CD4-positive, alpha-beta memory T cell (primary cell): ENCODE measurements around the gene NR3C1. TPM values are rescaled to one million over a fixed set of nuclear protein-coding genes. Genes with fewer than 3 reads are reported as not detected.

ENCODE experiments used
- CTCF ChIA-PET: fragments of 350-600 bp; sonication (Branson Sonifier 250); formaldehyde crosslinking; loops from one replicate; lab custom pipeline; 2021; ENCODE audit warnings: inconsistent platforms; ENCODE audit not compliant: partially characterized antibody; lab: Charles Lee
- POLR2A ChIA-PET: fragments of 350-600 bp; sonication (Branson Sonifier 250); formaldehyde crosslinking; loops from one replicate; lab custom pipeline; 2021; ENCODE audit not compliant: partially characterized antibody; lab: Charles Lee
- DNase-seq, 5 donors: peaks; one replicate each; pipeline versions ENCODE4 v3.0.0 to v3.0.0-alpha.2; 2020 to 2022; ENCODE audit warnings: mixed read lengths in 1 of 5
- H3K27ac ChIP-seq: one replicate; pipeline ENCODE4 v1.7.0; 2013; ENCODE audit warnings: low read depth, low read length
- H3K27me3 ChIP-seq: 2 replicates; pipeline ENCODE4 v1.7.0; 2013; ENCODE audit warnings: mild to moderate bottlenecking, low read length, moderate library complexity; ENCODE audit not compliant: insufficient read depth
- H3K36me3 ChIP-seq: 2 replicates; pipeline ENCODE4 v1.7.0; 2013; ENCODE audit warnings: mild to moderate bottlenecking, low read length, moderate library complexity; ENCODE audit not compliant: insufficient read depth
- H3K4me1 ChIP-seq: 2 replicates; pipeline ENCODE4 v1.7.0; 2013; ENCODE audit warnings: mild to moderate bottlenecking, low read length, moderate library complexity; ENCODE audit not compliant: insufficient read depth
- H3K4me3 ChIP-seq, 2 donors: one replicate each; pipeline ENCODE4 v1.7.0; 2013; ENCODE audit warnings: low read length in 2 of 2, mild to moderate bottlenecking in 1 of 2
- H3K9me3 ChIP-seq, 2 donors: one replicate each; pipeline ENCODE4 v1.7.0; 2013; ENCODE audit warnings: low read length in 2 of 2, control low read depth in 1 of 2; ENCODE audit not compliant: control insufficient read depth in 1 of 2
- H3K27ac Mint-ChIP-seq, 7 donors: one replicate each; pipeline ENCODE4 v1.8.0; 2020 to 2021; ENCODE audit warnings: mixed read lengths in 7 of 7, mild to moderate bottlenecking in 6 of 7, inconsistent platforms in 3 of 7, moderate library complexity in 3 of 7
- H3K27me3 Mint-ChIP-seq, 2 donors: one replicate each; pipeline ENCODE4 v1.8.0; 2020 to 2021; ENCODE audit warnings: mixed read lengths in 2 of 2
- H3K36me3 Mint-ChIP-seq, 2 donors: one replicate each; pipeline ENCODE4 v1.8.0; 2020 to 2021; ENCODE audit warnings: mixed read lengths in 2 of 2, inconsistent platforms in 1 of 2, mild to moderate bottlenecking in 1 of 2
- H3K4me1 Mint-ChIP-seq, 4 donors: one replicate each; pipeline ENCODE4 v1.8.0; 2020 to 2021; ENCODE audit warnings: mixed read lengths in 4 of 4, mild to moderate bottlenecking in 1 of 4
- H3K4me3 Mint-ChIP-seq, 8 donors: one replicate each; pipeline ENCODE4 v1.8.0; 2020 to 2021; ENCODE audit warnings: mixed read lengths in 8 of 8, mild to moderate bottlenecking in 7 of 8, moderate library complexity in 6 of 8, inconsistent platforms in 3 of 8
- H3K9me3 Mint-ChIP-seq, 8 donors: one replicate each; pipeline ENCODE4 v1.8.0; 2020 to 2021; ENCODE audit warnings: mixed read lengths in 8 of 8, mild to moderate bottlenecking in 5 of 8, inconsistent platforms in 3 of 8, moderate library complexity in 1 of 8
- intact Hi-C: fragments of 100-400 bp; cut with micrococcal nuclease; formaldehyde crosslinking; loops from one replicate; pipeline ENCODE4 v1.15.1; 2023
- polyA plus RNA-seq, 2 donors: library from polyadenylated mRNA; unstranded; fragments of 300-500 nt; fragmentation: Illumina TruSeq; gene quantifications; one replicate each; pipeline ENCODE4 v1.2.3, GENCODE V29; 2021
- total RNA-seq, 2 experiments: library from RNA; stranded (reverse); gene quantifications; one replicate each; pipeline ENCODE4 v1.2.3, GENCODE V29; 2021

NR3C1 gene
- total and polyA plus RNA-seq, 4 experiments from 2014 or later, result 92.0 to 164 (median 143) TPM

DNA sequence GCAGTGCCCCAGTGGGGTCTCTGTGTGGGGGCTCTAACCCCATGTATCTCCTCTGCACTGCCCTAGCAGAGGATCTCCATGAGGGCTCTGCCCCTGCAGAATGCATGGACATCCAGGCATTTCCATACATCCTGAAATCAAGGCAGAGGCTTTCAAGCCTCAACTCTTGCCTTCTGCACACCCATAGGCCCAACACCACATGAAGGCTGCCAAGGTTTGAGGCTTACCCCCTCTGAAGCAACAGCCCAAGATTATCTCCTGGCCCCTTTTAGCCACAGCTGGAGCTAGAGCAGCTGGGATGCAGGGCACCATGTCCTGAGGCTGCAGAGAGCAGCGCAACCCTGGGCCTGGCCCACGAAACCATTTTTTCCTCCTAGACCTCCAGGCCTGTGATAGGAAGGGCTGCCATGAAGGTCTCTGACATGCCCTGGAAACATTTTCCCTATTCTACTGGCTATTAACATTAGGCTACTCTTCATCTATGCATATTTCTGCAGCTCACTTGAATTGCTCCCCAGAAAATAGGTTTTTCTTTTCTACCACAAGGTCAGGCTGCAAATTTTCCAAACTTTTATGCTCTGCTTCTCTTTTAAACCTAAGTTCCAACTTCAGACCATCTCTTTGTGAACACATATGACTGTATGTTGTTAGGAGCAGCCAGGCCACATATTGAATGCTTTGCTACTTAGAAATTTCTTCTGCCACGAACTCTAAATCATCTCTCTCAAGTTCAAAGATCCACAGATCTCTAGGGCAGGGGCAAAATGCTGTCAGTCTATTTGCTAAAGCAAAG, 18.4 kb downstream of the NR3C1 start:
- peak overlapping the region in 3 of 8 donors; percentile 17 to 54 (median 49) for H3K4me3 Mint-ChIP-seq
- H3K4me1 Mint-ChIP-seq, result peaks cover 72 to 99% (median 85%) of the 10 kb centered on the region in 4 donors

DNA sequence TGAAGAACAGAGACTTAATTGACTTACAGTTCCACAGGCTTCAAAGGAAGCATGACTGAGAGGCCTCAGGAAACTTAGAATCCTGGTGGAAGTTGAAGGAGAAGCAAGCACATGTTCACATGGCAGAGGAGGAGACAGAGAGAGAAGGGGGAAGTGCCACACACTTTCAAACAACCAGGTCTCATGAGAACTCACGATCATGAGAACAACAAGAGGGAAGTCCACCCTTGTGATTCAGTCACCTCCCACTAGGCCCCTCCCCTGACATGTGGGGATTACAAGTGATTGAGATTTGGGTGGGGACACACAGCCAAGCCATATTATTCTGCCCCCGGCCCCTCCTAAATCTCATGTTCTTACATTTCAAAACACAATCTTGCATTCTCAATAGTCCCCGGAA, 19.5 kb downstream of the NR3C1 start:
- POLR2A ChIA-PET, result no interaction called here
- Histone ChIP-seq H3K27me3 (no peaks in the 10 kb centered on the region), H3K4me3 (no peak overlapping the region), H3K27ac (no peak overlapping the region), H3K9me3 (peaks cover 0 to 15% of the 10 kb centered on the region in 2 donors), H3K4me1 (peaks cover 80% of the 10 kb centered on the region), H3K36me3 (peaks cover 6% of the 10 kb centered on the region)
- Mint-ChIP-seq H3K27ac (peak overlapping the region in 1 of 7 donors; percentile 20), H3K9me3 (peaks cover 2 to 30% (median 13%) of the 10 kb centered on the region in 8 donors), H3K36me3 (peaks cover 53 to 54% of the 10 kb centered on the region in 2 donors), H3K4me1 (peaks cover 72 to 99% (median 85%) of the 10 kb centered on the region in 4 donors), H3K27me3 (no peaks in the 10 kb centered on the region), H3K4me3 (peak overlapping the region in 2 of 8 donors; percentile 9 to 28)
- DNase-seq, result no peak
- intact Hi-C loops, result no loop called here
- CTCF ChIA-PET, result no interaction called here

More for the DNA sequence above, 18.4 kb downstream of the NR3C1 start:
- peaks cover 80% of the 10 kb centered on the region for H3K4me1 ChIP-seq
- no peak for DNase-seq
- H3K36me3 Mint-ChIP-seq, result peaks cover 58 to 59% of the 10 kb centered on the region in 2 donors
- H3K27ac Mint-ChIP-seq, result peak overlapping the region in 1 of 7 donors; percentile 51
- peaks cover 2 to 30% (median 13%) of the 10 kb centered on the region in 8 donors for H3K9me3 Mint-ChIP-seq
- CTCF ChIA-PET, result no interaction called here
- intact Hi-C loops, result no loop called here
- peaks cover 0 to 15% of the 10 kb centered on the region in 2 donors for H3K9me3 ChIP-seq
- peaks cover 6% of the 10 kb centered on the region for H3K36me3 ChIP-seq
- H3K4me3 ChIP-seq, result no peak overlapping the region
- no peaks in the 10 kb centered on the region for H3K27me3 ChIP-seq
- POLR2A ChIA-PET, result no interaction called here
- no peak overlapping the region for H3K27ac ChIP-seq
- H3K27me3 Mint-ChIP-seq, result no peaks in the 10 kb centered on the region

DNA sequence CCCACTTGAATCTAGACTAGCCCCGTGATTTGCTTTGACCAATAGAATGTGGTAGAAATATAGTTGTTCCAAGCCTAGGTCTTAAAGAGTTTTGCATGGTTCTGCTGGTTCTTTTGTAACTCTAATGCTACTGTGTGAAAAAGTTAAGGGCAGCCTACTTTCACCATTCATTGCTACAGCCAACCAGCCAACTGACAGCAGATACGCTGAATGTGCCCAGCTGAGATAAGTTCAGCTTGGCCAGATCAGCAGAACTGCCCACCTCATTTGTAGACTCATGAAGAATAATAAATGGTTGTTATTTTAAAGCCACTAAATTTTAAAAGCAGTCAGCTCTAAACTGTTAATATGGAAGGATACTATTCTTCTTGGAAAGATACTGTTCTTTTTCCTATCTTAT, 23.9 kb downstream of the NR3C1 start:
- Histone ChIP-seq H3K4me1 (peaks cover 89% of the 10 kb centered on the region), H3K4me3 (no peak overlapping the region), H3K36me3 (peaks cover 3% of the 10 kb centered on the region), H3K9me3 (peaks cover 0 to 3% of the 10 kb centered on the region in 2 donors), H3K27me3 (no peaks in the 10 kb centered on the region), H3K27ac (no peak overlapping the region)
- CTCF ChIA-PET, result no interaction called here
- DNase-seq, result no peak
- peaks cover 0 to 7% (median 0%) of the 10 kb centered on the region in 8 donors for H3K9me3 Mint-ChIP-seq
- intact Hi-C loops, result loop anchor here (5.0 kb wide), 1 partner anchor 42 kb away; no protein-coding TSS in a partner anchor
- peak overlapping the region in 2 of 8 donors; percentile 8 to 50 for H3K4me3 Mint-ChIP-seq
- peaks cover 28 to 31% of the 10 kb centered on the region in 2 donors for H3K36me3 Mint-ChIP-seq
- POLR2A ChIA-PET, result interaction anchor here (1.3 kb wide), 1 partner anchor 24 kb away, joined by 6 read pairs; the partner anchor contains the start of gene NR3C1
- peak overlapping the region in 3 of 7 donors; percentile 12 to 29 (median 24) for H3K27ac Mint-ChIP-seq
- H3K4me1 Mint-ChIP-seq, result peaks cover 70 to 98% (median 88%) of the 10 kb centered on the region in 4 donors
- no peaks in the 10 kb centered on the region for H3K27me3 Mint-ChIP-seq

DNA sequence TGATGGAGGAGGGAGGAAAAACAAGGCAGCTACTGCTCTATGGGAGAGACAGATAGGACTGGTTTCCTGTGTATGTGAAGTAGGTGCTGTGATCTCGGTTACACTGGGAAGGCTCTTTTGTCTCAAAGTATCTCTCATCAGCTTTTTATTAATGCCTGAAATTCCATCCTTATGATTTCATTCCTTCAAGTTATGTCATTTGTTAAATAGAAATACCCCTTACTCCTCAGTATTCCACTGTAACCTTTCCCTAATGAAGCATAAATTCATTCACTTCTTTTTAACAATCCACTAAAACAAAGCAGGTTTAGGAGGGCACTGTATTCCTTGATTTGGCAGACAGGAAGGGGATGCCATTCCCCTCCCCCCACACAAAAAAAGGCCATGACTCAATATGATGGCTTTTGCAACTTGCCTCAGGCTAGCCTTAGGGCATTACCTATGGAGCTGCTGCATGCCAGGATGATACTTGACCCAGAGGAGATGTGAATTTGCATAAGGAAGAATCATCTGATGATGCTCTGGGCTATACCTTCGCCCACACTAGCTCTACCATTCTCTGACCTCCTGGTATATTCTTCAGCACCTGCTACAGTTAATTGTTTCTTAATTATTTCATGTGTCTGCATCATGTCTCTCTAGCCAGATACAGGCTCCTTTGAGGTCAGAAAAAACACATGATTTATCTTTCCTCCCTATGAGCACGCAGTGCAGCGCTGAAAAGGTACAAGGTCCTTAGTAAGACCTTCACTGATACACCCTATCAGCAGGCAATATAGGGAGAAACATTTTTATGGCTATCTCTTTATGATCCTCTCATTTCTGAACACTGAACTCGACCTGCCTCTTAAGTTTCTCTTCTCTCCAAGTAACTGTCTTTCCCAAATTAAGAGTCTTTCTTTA, 26.3 kb downstream of the NR3C1 start:
- POLR2A ChIA-PET, result interaction anchor here (1.5 to 1.7 kb wide), 2 partner anchors 27 to 66 kb away, joined by 5 read pairs; no protein-coding TSS in a partner anchor
- peak overlapping the region; percentile 12 to 79 (median 47) for H3K27ac Mint-ChIP-seq
- H3K4me1 ChIP-seq, result peaks cover 72% of the 10 kb centered on the region
- peak overlapping the region in 4 of 8 donors; percentile 0 to 61 (median 22) for H3K4me3 Mint-ChIP-seq
- H3K27me3 ChIP-seq, result no peaks in the 10 kb centered on the region
- H3K27me3 Mint-ChIP-seq, result no peaks in the 10 kb centered on the region
- no peaks in the 10 kb centered on the region for H3K9me3 Mint-ChIP-seq
- no peak for DNase-seq
- H3K27ac ChIP-seq, result no peak overlapping the region
- peaks cover 3% of the 10 kb centered on the region for H3K36me3 ChIP-seq
- peaks cover 18 to 22% of the 10 kb centered on the region in 2 donors for H3K36me3 Mint-ChIP-seq
- intact Hi-C loops, result loop anchor here (2.0 to 5.0 kb wide), 2 partner anchors 16 to 40 kb away; no protein-coding TSS in a partner anchor
- no peak overlapping the region for H3K4me3 ChIP-seq
- CTCF ChIA-PET, result no interaction called here
- no peaks in the 10 kb centered on the region for H3K9me3 ChIP-seq
- peaks cover 65 to 94% (median 81%) of the 10 kb centered on the region in 4 donors for H3K4me1 Mint-ChIP-seq

DNA sequence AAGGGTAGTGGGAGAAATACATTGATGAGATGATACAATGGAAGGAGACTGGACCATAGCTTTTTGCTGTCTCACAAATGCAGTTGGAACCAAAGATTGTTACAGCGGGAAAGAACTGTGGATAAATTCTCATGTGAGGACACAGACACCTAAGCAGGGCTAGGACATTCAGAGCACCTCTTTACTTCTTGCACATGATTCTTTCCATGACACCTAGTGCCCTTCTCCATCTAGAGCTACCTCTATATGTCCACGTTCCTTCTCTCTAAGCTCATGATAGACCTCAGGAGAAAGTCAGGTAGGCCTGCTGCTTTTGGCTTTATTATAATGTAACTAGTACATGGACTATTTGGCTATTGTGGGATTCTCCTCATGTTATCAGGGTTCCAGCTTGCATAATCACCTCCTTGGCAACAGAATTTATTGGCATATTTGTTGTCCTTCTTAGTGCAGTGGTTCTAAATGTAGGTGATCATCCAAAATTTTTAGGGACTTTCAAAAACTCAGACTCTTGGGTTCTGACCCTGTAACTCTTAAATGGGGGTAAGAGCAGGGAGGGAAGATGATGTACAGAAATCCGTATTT, 27.2 kb downstream of the NR3C1 start:
- H3K27ac ChIP-seq, result no peak overlapping the region
- peaks cover 3% of the 10 kb centered on the region for H3K36me3 ChIP-seq
- ChIA-PET CTCF (interaction anchor here (0.6 kb wide), 1 partner anchor 823 kb away, joined by 3 read pairs; no protein-coding TSS in a partner anchor), POLR2A (interaction anchor here (1.5 to 1.7 kb wide), 2 partner anchors 28 to 65 kb away, joined by 5 read pairs; no protein-coding TSS in a partner anchor)
- H3K9me3 ChIP-seq, result no peaks in the 10 kb centered on the region
- intact Hi-C loops, result loop anchor here (2.0 to 5.0 kb wide), 2 partner anchors 15 to 39 kb away; no protein-coding TSS in a partner anchor
- peaks cover 65 to 94% (median 81%) of the 10 kb centered on the region in 4 donors for H3K4me1 Mint-ChIP-seq
- peaks cover 18 to 22% of the 10 kb centered on the region in 2 donors for H3K36me3 Mint-ChIP-seq
- no peak overlapping the region for H3K4me3 ChIP-seq
- H3K4me3 Mint-ChIP-seq, result peak overlapping the region in 2 of 8 donors; percentile 35 to 61
- no peaks in the 10 kb centered on the region for H3K9me3 Mint-ChIP-seq
- peaks cover 71% of the 10 kb centered on the region for H3K4me1 ChIP-seq
- DNase-seq, result no peak
- H3K27me3 Mint-ChIP-seq, result no peaks in the 10 kb centered on the region
- H3K27me3 ChIP-seq, result no peaks in the 10 kb centered on the region
- peak overlapping the region; percentile 2 to 79 (median 32) for H3K27ac Mint-ChIP-seq

DNA sequence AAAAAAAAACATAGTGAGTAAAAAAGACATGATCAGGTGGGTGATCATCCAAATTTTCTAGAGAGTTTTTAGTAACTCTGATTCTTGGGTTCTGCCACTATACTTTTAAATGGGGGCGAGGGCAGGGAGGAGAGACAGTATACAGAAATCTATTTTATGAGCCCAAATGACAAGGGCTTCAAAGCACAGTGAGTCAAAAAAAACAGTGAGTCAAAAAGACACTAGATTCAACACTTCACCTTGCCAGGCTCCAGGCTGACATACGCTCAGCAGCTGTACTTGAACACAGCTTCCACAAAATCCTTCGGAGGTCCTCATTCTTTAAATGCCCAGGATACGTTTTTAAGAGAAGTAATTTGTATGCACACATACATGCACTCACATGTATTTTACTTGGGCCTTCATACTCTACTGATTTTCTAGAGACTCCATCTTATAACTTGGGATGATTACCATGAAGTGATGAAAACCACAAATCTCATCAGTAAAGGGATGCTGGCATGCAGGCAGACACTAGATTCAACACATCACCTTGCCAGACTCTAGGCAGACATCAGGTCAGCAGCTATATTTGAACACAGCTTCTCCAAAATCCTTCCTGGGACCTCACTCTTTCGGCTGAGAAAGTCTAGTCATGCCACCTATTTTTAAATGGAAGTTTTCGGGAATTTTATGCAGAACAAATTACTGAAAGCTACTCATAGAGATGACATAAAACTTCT, 28.8 kb downstream of the NR3C1 start:
- POLR2A ChIA-PET, result interaction anchor here (1.1 kb wide), 1 partner anchor 10 kb away, joined by 3 read pairs; no protein-coding TSS in a partner anchor
- Histone ChIP-seq H3K27ac (no peak overlapping the region), H3K4me1 (peaks cover 71% of the 10 kb centered on the region), H3K9me3 (no peaks in the 10 kb centered on the region), H3K4me3 (no peak overlapping the region), H3K36me3 (peaks cover 3% of the 10 kb centered on the region), H3K27me3 (no peaks in the 10 kb centered on the region)
- H3K27ac Mint-ChIP-seq, result peak overlapping the region in 1 of 7 donors; percentile 13
- H3K4me1 Mint-ChIP-seq, result peaks cover 65 to 90% (median 77%) of the 10 kb centered on the region in 4 donors
- H3K36me3 Mint-ChIP-seq, result peaks cover 12 to 18% of the 10 kb centered on the region in 2 donors
- CTCF ChIA-PET, result interaction anchor here (0.6 to 1.4 kb wide), 2 partner anchors 29 to 1784 kb away, joined by 3 to 5 read pairs; partner anchors contain the start of gene NR3C1
- H3K4me3 Mint-ChIP-seq, result peak overlapping the region in 1 of 8 donors; percentile 29
- intact Hi-C loops, result loop anchor here (5.0 kb wide), 1 partner anchor 37 kb away; no protein-coding TSS in a partner anchor
- no peaks in the 10 kb centered on the region for H3K9me3 Mint-ChIP-seq
- no peak for DNase-seq
- no peaks in the 10 kb centered on the region for H3K27me3 Mint-ChIP-seq
